HAP-1 (cell line): Measurements from ENCODE around the gene EXOC1.
A peak's percentile ranks its signal among the peaks of the same experiment; 100 is the strongest.
"Not testable (repeated sequence)": the region's sequence is repeated elsewhere in the genome, so short reads cannot be mapped to it uniquely, and the experiment has no call there.

Experiments
- DNase-seq, 2 experiments: peaks; one replicate each; pipeline ENCODE4 v3.0.0-alpha.2; 2016 to 2020; ENCODE audit warnings: low spot score in 2 of 2
- H3K27me3 ChIP-seq: fragments of 250-450 bp; sonication (Bioruptor Pico); 2 replicates; pipeline ENCODE4 v1.5.1; 2020; ENCODE audit warnings: low read depth, mild to moderate bottlenecking, moderate library complexity
- H3K36me3 ChIP-seq: fragments of 250-450 bp; sonication (Bioruptor Pico); replicated peaks from 2 replicates; pipeline ENCODE4 v1.5.1; 2020; ENCODE audit warnings: mild to moderate bottlenecking
- H3K4me1 ChIP-seq: fragments of 250-450 bp; sonication (Bioruptor Pico); 2 replicates; pipeline ENCODE4 v1.5.1; 2020; ENCODE audit warnings: mild to moderate bottlenecking
- H3K4me3 ChIP-seq: fragments of 250-450 bp; sonication (Bioruptor Pico); 2 replicates; pipeline ENCODE4 v1.5.1; 2020; ENCODE audit warnings: mild to moderate bottlenecking, moderate library complexity
- H3K9me3 ChIP-seq: fragments of 250-450 bp; sonication (Bioruptor Pico); 2 replicates; pipeline ENCODE4 v1.5.1; 2020; ENCODE audit warnings: mild to moderate bottlenecking, moderate library complexity
- in situ Hi-C: fragments of 300-500 bp; cut with MboI; formaldehyde crosslinking; loops from 3 replicates; pipeline ENCODE4 v1.14.3; 2020; ENCODE audit warnings: low sequenced_read_pairs, inconsistent platforms, mixed read lengths

Gene EXOC1

DNA sequence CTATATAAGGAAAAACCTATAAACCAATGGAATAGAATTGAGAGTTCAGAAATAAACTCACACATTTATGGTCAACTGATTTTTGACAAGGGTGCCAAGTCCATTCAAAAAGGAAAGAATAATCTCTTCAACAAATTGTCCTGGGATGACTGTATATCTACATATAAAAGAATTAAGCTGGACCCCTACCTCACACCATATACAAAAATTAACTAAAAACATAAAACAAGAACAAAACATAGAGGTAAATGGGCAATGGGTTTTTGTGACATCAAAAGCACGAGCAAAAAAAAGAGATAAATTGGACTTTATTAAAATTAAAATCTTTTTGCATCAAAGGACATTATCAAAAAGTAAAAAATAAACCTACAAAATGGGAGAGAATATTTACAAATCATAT, 15.5 kb upstream of the EXOC1 start:
- in situ Hi-C loops: no loop called here
- no peak for DNase-seq
- H3K27me3 ChIP-seq: no peaks in the 10 kb centered on the region
- no peaks in the 10 kb centered on the region for H3K9me3 ChIP-seq
- H3K4me1 ChIP-seq: no peaks in the 10 kb centered on the region
- no peaks in the 10 kb centered on the region for H3K36me3 ChIP-seq
- H3K4me3 ChIP-seq: no peak overlapping the region

DNA sequence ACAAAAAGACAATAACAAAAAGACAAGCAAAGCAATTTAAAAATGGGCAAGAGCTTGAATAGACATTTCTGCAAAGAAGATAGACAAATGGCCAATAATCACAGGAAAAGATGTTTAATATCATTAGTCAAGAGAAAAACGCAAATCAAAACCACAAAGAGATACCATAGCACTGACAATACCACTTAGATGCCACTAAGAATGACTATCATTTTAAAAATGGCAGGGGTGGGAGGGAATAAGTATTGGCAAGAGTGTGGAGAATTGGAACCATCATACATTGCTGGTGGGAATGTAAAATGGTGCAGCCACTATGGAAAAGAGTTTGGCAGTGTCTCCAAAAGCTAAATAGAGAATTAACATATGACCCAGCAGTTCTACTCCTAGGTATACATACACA, 15.1 kb upstream of the EXOC1 start:
- Histone ChIP-seq H3K36me3 (no peaks in the 10 kb centered on the region), H3K4me3 (no peak overlapping the region), H3K9me3 (no peaks in the 10 kb centered on the region), H3K4me1 (no peaks in the 10 kb centered on the region), H3K27me3 (no peaks in the 10 kb centered on the region)
- DNase-seq: no peak
- in situ Hi-C loops: no loop called here

DNA sequence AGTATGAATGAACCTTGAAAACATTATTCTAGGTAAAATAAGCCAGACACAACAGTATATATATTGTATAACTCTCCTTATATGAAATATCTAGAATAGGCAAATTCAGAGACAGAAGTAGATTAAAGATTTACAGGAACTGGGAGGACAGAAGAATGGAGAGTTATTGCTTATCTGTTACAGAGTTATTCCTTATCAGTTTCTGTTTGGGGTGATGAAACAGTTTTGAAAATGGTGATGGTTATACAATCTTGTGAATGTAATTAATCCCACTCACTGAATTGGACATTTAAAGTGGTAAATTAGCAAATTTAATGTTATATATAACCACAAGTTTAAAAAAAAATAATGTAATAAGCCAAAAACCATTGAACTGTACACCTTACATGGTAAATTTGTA, 14.5 kb upstream of the EXOC1 start:
- DNase-seq: no peak
- no peaks in the 10 kb centered on the region for H3K4me1 ChIP-seq
- in situ Hi-C loops: no loop called here
- no peaks in the 10 kb centered on the region for H3K36me3 ChIP-seq
- H3K27me3 ChIP-seq: no peaks in the 10 kb centered on the region
- no peaks in the 10 kb centered on the region for H3K9me3 ChIP-seq
- no peak overlapping the region for H3K4me3 ChIP-seq

DNA sequence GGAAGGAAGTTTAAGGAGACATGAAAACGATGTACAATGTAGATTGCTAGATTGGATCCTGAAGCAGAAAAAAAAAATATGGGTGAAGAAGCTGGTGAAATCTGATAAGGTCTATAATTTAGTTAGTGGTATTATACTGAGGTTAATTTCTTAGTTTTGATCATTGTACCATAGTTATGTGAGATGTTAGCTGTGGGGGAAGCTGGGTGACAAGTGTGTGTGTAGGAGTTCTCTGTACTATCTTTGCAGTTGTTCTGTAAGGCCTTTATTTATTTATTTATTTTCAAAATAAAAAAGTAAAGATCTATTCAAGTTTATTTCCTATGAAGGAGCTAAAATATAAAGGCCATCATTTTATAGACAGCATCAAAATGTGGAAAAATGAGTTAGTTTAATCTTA, 12.5 kb upstream of the EXOC1 start:
- H3K36me3 ChIP-seq: no peaks in the 10 kb centered on the region
- DNase-seq: no peak
- no peaks in the 10 kb centered on the region for H3K27me3 ChIP-seq
- in situ Hi-C loops: no loop called here
- no peak overlapping the region for H3K4me3 ChIP-seq
- H3K9me3 ChIP-seq: no peaks in the 10 kb centered on the region
- H3K4me1 ChIP-seq: no peaks in the 10 kb centered on the region

DNA sequence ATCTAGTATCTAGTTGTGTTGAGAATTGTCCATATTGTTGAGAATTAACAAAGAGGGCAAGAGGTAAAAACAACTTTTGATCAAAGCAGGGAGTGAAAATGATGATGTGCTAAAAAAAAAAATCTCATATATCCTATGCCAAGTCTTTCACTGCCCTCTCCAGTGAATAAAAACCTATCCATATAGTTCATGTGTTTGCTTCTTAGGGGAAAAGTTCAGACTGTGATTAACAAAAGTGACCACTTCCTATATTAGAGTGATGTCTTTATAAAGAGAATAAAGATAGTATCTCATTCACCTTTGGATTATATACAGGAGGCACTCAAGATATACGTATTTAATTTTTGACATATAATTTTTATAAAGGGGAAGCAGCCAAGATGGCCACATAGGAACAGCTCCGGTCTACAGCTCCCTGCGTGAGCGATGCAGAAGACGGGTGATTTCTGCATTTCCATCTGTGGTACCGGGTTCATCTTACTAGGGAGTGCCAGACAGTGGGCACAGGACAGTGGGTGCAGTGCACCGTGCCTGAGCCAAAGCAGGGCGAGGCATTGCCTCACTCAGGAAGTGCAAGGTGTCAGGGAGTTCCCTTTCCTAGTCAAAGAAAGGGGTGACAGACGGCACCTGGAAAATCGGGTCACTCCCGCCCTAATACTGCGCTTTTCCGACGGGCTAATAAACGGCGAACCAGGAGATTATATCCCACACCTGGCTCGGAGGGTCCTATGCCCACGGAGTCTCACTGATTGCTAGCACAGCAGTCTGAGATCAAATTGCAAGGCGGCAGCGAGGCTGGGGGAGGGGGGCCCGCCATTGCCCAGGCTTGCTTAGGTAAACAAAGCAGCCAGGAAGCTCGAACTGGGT, 11.8 kb upstream of the EXOC1 start:
- H3K27me3 ChIP-seq, H3K4me1 ChIP-seq, H3K9me3 ChIP-seq, H3K36me3 ChIP-seq, H3K4me3 ChIP-seq, in situ Hi-C loops: not testable (repeated sequence)
- DNase-seq: peak in 1 of 2 experiments; percentile 52

DNA sequence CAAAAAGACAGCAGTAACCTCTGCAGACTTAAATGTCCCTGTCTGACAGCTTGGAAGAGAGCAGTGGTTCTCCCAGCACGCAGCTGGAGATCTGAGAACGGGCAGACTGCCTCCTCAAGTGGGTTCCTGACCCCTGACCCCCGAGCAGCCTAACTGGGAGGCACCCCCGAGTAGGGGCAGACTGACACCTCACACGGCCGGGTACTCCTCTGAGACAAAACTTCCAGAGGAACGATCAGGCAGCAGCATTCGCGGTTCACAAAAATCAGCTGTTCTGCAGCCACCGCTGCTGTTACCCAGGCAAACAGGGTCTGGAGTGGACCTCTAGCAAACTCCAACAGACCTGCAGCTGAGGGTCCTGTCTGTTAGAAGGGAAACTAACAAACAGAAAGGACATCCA, 11.1 kb upstream of the EXOC1 start:
- DNase-seq, in situ Hi-C loops, H3K4me1 ChIP-seq, H3K27me3 ChIP-seq, H3K9me3 ChIP-seq, H3K36me3 ChIP-seq, H3K4me3 ChIP-seq: not testable (repeated sequence)

DNA sequence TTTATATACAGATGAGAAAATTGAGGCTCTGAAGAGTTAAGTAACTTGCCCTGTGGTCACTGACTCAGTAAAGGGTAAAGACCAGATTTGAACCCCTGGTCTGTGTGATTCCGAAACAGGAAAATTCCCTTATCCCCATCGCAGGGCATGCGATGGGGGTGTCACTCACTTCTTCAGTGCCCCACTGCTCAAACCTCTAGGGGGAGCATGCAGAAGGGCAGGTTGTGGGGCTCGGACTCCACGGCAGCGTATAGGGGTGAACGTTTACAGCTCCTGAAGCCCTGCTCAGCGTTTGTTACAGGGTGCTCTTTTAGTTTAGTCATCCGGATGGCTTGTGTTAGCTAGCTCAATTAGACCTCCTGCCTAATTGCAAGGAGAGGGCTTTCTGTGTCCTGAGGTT, 3.7 kb upstream of the EXOC1 start:
- Histone ChIP-seq H3K4me3 (no peak overlapping the region), H3K36me3 (no peaks in the 10 kb centered on the region), H3K4me1 (peaks cover 7% of the 10 kb centered on the region), H3K9me3 (0 out of 2 replicates have a peak, but pooled peaks cover 2% of the 10 kb centered on the region), H3K27me3 (no peaks in the 10 kb centered on the region)
- no peak for DNase-seq
- in situ Hi-C loops: no loop called here

DNA sequence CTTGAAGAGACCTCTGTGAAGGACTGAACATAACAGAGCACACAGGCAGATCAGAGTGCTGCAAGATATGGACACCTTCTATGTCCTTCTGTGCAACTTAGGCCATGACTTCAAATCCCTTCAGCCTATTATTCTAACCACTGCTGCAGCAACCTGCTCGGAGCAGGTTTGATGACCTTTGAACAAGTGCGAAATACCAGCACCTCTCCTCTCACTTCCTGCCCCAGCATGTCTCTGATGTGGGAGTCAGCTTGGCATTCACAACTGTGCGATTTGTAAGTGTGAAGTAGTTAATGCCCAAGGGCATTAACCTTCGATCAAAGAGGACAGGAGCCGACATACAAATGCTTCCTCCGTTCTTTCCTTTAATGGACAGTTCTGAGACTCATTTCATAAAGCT, 1.6 kb upstream of the EXOC1 start:
- Histone ChIP-seq H3K9me3 (no peaks in the 10 kb centered on the region), H3K27me3 (no peaks in the 10 kb centered on the region), H3K4me1 (peaks cover 7% of the 10 kb centered on the region), H3K4me3 (no peak overlapping the region), H3K36me3 (no peaks in the 10 kb centered on the region)
- no peak for DNase-seq
- in situ Hi-C loops: no loop called here

DNA sequence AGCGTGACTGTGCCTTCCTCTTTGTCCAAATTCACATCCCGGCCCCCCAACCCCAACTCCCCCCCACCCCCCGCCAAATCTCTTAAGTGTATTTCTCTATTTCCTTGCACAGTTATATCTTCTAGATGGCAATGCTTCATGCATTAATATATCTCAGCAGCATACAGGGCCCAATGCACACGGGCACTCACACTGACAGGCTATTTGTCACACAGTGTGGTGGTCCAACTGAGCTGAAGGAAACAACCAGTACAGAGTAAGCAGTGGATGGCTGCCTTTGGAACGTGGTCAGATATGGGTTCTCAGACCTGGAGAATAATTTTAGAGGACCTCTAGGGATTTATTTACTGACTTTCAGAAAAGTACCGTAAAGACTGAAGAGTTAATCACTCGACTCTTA, 681 bp downstream of the EXOC1 start:
- no peaks in the 10 kb centered on the region; the same call in 1 of the 2 replicates for H3K36me3 ChIP-seq
- DNase-seq: no peak
- H3K4me3 ChIP-seq: peak overlapping the region; percentile 95
- no peaks in the 10 kb centered on the region for H3K27me3 ChIP-seq
- no peaks in the 10 kb centered on the region for H3K9me3 ChIP-seq
- in situ Hi-C loops: no loop called here
- H3K4me1 ChIP-seq: peaks cover 7% of the 10 kb centered on the region

DNA sequence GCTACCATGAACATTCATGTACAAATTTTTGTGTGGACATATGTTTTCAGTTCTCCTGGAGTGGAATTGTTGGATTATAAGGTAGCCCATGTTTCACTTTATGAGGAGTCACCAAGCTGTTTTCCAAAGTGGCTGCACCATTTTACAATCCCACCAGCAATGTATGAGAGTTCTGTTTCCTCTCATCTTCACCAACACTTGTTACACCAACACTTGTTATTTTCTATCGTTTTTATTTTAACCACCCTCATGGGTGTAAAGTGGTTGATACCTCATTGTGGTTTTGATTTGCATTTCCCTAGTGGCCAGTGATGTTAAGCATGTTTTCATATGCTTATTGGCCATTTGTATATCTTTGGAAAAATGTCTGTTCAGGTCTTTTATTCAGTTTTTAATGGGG, 4.1 kb downstream of the EXOC1 start:
- Histone ChIP-seq H3K9me3 (no peaks in the 10 kb centered on the region), H3K4me3 (no peak overlapping the region), H3K36me3 (no peaks in the 10 kb centered on the region; the same call in 1 of the 2 replicates), H3K27me3 (no peaks in the 10 kb centered on the region), H3K4me1 (peaks cover 7% of the 10 kb centered on the region)
- peak in 1 of 2 experiments; percentile 28 for DNase-seq
- in situ Hi-C loops: no loop called here

DNA sequence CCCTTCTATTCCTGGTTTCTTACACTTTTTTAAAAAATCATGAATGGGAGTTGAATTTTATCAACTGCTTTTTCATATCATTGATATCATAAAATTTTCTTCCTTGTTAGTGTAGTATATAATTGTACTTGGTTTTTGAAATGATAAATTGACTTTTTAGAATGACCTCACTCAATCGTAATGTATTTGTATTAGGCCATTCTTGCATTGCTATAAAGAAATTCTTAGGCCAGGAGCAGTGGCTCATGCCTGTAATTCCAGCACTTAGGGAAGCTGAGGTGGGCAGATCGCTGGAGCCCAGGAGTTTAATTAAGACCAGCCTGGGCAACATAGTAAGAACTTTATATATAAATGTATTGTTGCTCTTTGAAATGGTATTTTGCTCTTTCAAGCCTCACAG, 6.3 kb downstream of the EXOC1 start:
- Histone ChIP-seq H3K4me1 (no peaks in the 10 kb centered on the region; the same call in 1 of the 2 replicates), H3K36me3 (peaks cover 2% of the 10 kb centered on the region), H3K9me3 (no peaks in the 10 kb centered on the region), H3K27me3 (no peaks in the 10 kb centered on the region), H3K4me3 (no peak overlapping the region)
- in situ Hi-C loops: no loop called here
- no peak for DNase-seq

DNA sequence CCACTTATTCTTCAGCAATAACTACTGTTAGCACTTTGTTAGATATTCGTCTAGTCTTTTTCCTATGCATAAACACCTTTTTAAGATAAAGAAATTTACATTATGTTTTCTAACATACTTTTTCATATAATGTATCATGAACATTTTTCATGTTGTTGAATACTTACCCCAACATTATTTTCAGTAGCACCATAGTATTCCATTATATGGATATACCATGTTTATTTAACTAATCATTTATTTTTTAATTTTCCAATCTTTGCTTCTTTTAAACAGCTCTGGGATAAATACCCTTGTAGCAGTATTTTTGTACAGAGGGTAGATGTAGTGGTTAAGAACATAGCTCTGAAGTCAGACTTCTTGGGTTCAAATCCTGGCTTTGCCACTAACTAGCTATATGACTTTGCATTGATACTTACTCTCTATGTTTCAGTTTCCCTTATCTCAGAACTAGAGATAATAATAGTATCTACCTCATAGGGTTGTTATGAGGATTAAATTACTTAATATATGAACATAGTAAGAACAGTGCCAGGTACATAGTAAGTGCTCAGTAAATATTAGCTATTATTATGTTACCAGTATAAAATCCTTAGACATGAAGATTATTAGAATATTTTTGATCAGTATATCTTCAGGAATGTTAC, 11.3 kb downstream of the EXOC1 start:
- in situ Hi-C loops: no loop called here
- no peaks in the 10 kb centered on the region for H3K9me3 ChIP-seq
- peaks cover 2% of the 10 kb centered on the region for H3K36me3 ChIP-seq
- no peaks in the 10 kb centered on the region for H3K27me3 ChIP-seq
- peaks cover 8% of the 10 kb centered on the region; the same call in 1 of the 2 replicates for H3K4me1 ChIP-seq
- H3K4me3 ChIP-seq: no peak overlapping the region
- no peak for DNase-seq

DNA sequence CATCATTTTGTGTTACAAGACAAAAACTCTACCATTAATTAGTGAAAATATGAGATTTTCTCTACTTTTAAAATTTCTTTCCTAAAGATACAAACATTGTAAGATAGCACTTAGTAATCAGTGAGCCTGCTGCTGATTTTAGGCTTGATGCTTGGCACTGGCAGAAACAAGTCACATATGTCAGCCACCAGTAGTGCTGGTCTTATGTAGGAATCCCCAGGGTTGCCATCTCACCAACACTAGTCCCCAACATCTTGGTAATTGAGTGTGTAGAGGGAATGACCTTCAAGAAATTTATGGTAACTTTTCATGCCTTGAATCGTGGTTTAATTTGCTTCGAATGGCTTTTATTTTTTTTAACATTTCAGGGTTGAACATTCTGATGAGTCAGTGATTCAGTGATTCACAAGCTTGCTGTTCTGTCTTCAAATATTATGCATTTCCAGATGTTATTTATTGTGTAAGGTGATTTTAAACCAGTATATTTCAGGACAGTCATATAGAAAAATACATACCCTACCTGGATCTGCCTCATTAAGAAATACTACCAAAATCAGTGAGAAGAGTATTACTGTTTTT, 11.9 kb downstream of the EXOC1 start:
- no peaks in the 10 kb centered on the region for H3K9me3 ChIP-seq
- H3K27me3 ChIP-seq: no peaks in the 10 kb centered on the region
- peaks cover 8% of the 10 kb centered on the region; the same call in 1 of the 2 replicates for H3K4me1 ChIP-seq
- in situ Hi-C loops: no loop called here
- DNase-seq: no peak
- peaks cover 2% of the 10 kb centered on the region for H3K36me3 ChIP-seq
- no peak overlapping the region for H3K4me3 ChIP-seq

DNA sequence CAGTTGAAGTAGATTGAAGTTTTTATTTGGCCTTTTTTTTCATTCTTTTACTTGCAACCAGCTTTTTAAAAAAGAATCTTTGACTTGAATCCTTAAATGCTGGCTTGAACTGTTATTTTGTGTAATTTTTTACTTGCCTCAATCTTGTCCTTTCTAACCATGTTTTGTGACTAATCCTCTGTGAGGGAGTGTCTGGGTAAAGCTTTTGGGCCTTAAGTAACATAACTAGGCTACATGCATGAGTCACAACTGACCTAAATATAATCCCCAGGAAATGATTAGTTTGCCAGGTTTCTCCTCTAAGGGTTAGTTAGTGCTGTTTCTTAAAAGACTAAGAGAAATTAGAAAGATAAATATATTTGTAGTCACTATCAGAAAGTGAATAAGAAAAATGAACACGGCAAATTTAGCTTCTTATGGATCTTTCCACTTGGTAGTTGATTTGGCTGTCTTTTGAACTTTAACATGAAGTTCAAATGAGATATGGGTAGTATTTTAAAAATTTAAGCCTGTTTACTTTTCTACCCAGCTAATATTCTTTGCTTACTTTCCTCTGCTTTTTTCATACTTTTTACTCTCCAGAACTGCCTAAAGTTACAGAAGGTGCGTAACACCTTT, 13.0 kb downstream of the EXOC1 start:
- Histone ChIP-seq H3K9me3 (no peaks in the 10 kb centered on the region), H3K4me1 (peaks cover 14% of the 10 kb centered on the region), H3K27me3 (no peaks in the 10 kb centered on the region), H3K4me3 (no peak overlapping the region), H3K36me3 (peaks cover 13% of the 10 kb centered on the region)
- in situ Hi-C loops: no loop called here
- DNase-seq: no peak
